Epithelial cell of esophagus (primary cell): ENCODE data around the gene SKAP1.
"Not testable (repeated sequence)": the region's sequence is repeated elsewhere in the genome, so short reads cannot be mapped to it uniquely, and the experiment has no call there.

Experiments used
- DNase-seq: peaks from one replicate; pipeline ENCODE4 v3.0.0; 2010; ENCODE audit warnings: low read depth
- H3K4me3 ChIP-seq: 2 replicates; pipeline ENCODE4 v1.5.1; 2011; ENCODE audit warnings: mild to moderate bottlenecking, low read length, control low read depth
- CTCF ChIP-seq: IDR thresholded peaks from 2 replicates; pipeline ENCODE4 v1.5.1; 2011; ENCODE audit warnings: low read depth, mild to moderate bottlenecking, low read length, control low read depth, inconsistent platforms; ENCODE audit not compliant: insufficient read depth; ENCODE audit errors: missing control alignments

The SKAP1 gene

DNA sequence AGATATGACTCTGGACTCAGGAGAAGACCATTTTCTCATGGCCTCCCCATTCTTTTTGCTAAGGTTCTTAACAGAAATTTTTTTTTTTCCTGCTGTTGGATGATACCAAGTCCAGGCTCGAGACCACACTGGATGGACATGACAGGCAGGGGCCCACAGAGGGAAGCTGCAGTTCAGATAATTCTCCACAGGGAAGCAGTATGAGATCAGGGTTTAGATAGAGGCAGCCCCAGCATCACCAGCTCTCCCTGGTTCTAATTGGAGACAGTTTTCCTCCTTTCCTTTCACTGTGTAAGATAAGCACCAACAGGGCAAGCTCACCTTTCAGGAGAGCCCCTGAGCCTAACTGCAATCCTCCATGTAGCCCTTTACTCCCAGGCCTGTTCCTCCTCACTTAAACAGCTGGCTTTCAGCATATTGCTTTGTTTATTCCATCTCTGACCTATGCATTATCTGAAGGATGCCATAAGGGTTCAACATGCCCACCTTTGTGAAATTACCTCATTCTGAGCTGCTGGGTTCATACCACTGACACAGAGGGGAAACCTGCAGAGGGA is 214.4 kb downstream of the SKAP1 start:
- peak; percentile 58 for TF ChIP-seq CTCF
- DNase-seq: peak; percentile 58

DNA sequence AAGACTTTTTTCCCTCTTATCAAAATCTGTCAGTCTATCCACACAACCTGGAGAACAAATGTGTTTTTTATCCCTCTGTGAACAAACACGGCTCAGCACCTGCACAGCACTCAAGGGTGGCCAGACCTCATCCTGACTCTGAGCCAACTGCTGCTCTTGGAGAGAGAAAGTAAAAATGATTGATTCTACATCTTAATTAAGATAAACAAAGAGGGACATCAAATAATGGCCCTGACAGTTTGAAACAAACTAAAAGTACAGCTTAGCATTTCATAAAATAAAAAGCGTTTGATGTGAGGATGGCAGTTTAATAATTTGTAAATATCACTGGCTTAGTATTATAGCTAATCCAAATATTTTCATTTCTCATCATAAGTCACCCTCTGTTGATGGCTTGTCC is 216.2 kb downstream of the SKAP1 start:
- no peak overlapping the region for H3K4me3 ChIP-seq
- TF ChIP-seq CTCF: no peak
- no peak for DNase-seq

More for the DNA sequence above, 214.4 kb downstream of the SKAP1 start:
- no peak overlapping the region for H3K4me3 ChIP-seq

DNA sequence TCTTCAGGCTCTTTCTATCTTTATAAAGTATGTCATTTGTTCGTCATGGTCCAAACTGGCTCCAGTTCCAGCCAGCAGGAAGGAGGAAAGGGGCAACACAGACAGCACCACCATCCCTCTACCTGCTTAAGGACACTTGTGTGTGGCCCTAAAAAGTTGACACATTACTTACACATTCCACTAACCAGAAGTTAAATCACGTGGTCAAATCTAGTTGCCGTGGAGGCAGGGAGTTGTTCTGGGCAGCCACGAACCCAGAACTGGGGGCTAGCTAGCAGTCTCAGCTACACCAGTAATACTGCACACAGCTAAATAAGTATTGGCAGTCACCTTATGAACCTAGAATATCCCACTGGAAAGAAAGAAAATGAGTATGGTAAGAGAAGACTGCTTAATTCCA is 218.2 kb downstream of the SKAP1 start:
- TF ChIP-seq CTCF: no peak
- no peak for DNase-seq
- H3K4me3 ChIP-seq: no peak overlapping the region

GRCh38 chr17:48211011-48211410 is 219.0 kb downstream of the SKAP1 start:
- TF ChIP-seq CTCF: no peak
- no peak overlapping the region for H3K4me3 ChIP-seq
- DNase-seq: no peak

GRCh38 chr17:48209973-48210372 is 220.0 kb downstream of the SKAP1 start:
- no peak for DNase-seq
- no peak for TF ChIP-seq CTCF
- H3K4me3 ChIP-seq: no peak overlapping the region

GRCh38 chr17:48207776-48208544 is 222.1 kb downstream of the SKAP1 start:
- no peak for DNase-seq
- no peak overlapping the region for H3K4me3 ChIP-seq
- TF ChIP-seq CTCF: no peak

GRCh38 chr17:48207036-48207435 is 223.0 kb downstream of the SKAP1 start:
- not testable (repeated sequence) for H3K4me3 ChIP-seq
- peak; percentile 16 for DNase-seq
